Natural killer cell (primary cell): ENCODE measurements around the gene HPSE2. TPM values are rescaled to one million over a fixed set of nuclear protein-coding genes. Genes with fewer than 3 reads are reported as not detected.
A peak's percentile ranks its signal among the peaks of the same experiment; 100 is the strongest.

ENCODE experiments used
- ATAC-seq, 3 donors: fragments of 150-1000 bp in 2 of 3; fragments of 200-7000 bp in 1 of 3; cut with Tn5 transposase; 1 replicate in 1 of 3; 2 replicates in 2 of 3; pipeline ENCODE4 v1.10.0; 2021; ENCODE audit warnings: mild to moderate bottlenecking in 2 of 3, moderate library complexity in 2 of 3
- DNase-seq, 2 donors: peaks; one replicate each; pipeline versions ENCODE4 v3.0.0 to v3.0.0-alpha.2; 2013 to 2021; ENCODE audit warnings: mixed read lengths in 1 of 2
- H3K27ac ChIP-seq: one replicate; pipeline ENCODE4 v1.5.1; 2013; ENCODE audit warnings: mild to moderate bottlenecking, low read length
- H3K27me3 ChIP-seq: one replicate; pipeline ENCODE4 v1.6.1; 2013; ENCODE audit warnings: low read length; ENCODE audit not compliant: control insufficient read depth, insufficient read depth
- H3K36me3 ChIP-seq: one replicate; pipeline ENCODE4 v1.6.1; 2013; ENCODE audit warnings: low read length; ENCODE audit not compliant: control insufficient read depth, insufficient read depth
- H3K4me1 ChIP-seq: one replicate; pipeline ENCODE4 v1.6.1; 2013; ENCODE audit warnings: low read length; ENCODE audit not compliant: control insufficient read depth, insufficient read depth
- H3K4me3 ChIP-seq: one replicate; pipeline ENCODE4 v1.5.1; 2013; ENCODE audit warnings: low read length
- H3K9me3 ChIP-seq: one replicate; pipeline ENCODE4 v1.6.1; 2013; ENCODE audit warnings: low read length; ENCODE audit not compliant: control insufficient read depth, insufficient read depth
- H3K27ac Mint-ChIP-seq, 2 donors: one replicate each; pipeline ENCODE4 v1.8.0; 2022; ENCODE audit warnings: mild to moderate bottlenecking in 2 of 2, mixed read lengths in 2 of 2, moderate library complexity in 1 of 2
- H3K27me3 Mint-ChIP-seq, 2 donors: one replicate each; pipeline ENCODE4 v1.8.0; 2022; ENCODE audit warnings: low read depth in 2 of 2, mixed read lengths in 2 of 2
- H3K36me3 Mint-ChIP-seq: one replicate; pipeline ENCODE4 v1.8.0; 2022; ENCODE audit warnings: mixed read lengths
- H3K4me1 Mint-ChIP-seq, 2 donors: one replicate each; pipeline ENCODE4 v1.8.0; 2022; ENCODE audit warnings: mixed read lengths in 2 of 2
- H3K4me3 Mint-ChIP-seq: one replicate; pipeline ENCODE4 v1.8.0; 2022; ENCODE audit warnings: mild to moderate bottlenecking, moderate library complexity, mixed read lengths
- H3K9me3 Mint-ChIP-seq, 2 donors: one replicate each; pipeline ENCODE4 v1.8.0; 2022; ENCODE audit warnings: mixed read lengths in 2 of 2
- WGBS: methylation state at CpG from one replicate; pipeline ENCODE4 v1.1.7; 2013; ENCODE audit warnings: missing lambda C conversion rate; ENCODE audit not compliant: insufficient coverage; 5-methylcytosine and 5-hydroxymethylcytosine counted together
- intact Hi-C: fragments of 100-400 bp; cut with micrococcal nuclease; formaldehyde crosslinking; loops from one replicate; pipeline ENCODE4 v1.14.2; 2022
- total RNA-seq, 4 donors: library from RNA; stranded (reverse); fragments of 120-200 nt in 1 of 4; gene quantifications; one replicate each; pipeline versions ENCODE4 v1.2.3 to v1.2.4, GENCODE V29; 2013 to 2022
- TF ChIP-seq, protein P1 (sequence below): fragments of 200-600 bp; IDR thresholded peaks from one replicate; pipeline ENCODE4 v1.8.0; 2022; ENCODE audit warnings: antibody characterized with exemption

Gene HPSE2
- total RNA-seq, 3 donors from 2014 or later (not counting 1 experiment from before 2014, with no cell fraction given): not detected

GRCh38 chr10:99172128-99172738, 63.4 kb downstream of the HPSE2 start:
- peaks cover 0 to 4% of the 10 kb centered on the region in 2 donors for H3K27me3 Mint-ChIP-seq
- WGBS: 27% methylated on average over 3 of the region's 5 CpGs
- H3K9me3 Mint-ChIP-seq: peaks cover 0 to 1% of the 10 kb centered on the region in 2 donors
- no peak overlapping the region for H3K27ac ChIP-seq
- intact Hi-C loops: no loop called here
- H3K4me1 ChIP-seq: no peaks in the 10 kb centered on the region
- H3K27me3 ChIP-seq: no peaks in the 10 kb centered on the region
- DNase-seq: peak in 1 of 2 donors; percentile 2
- H3K4me3 ChIP-seq: no peak overlapping the region
- no peaks in the 10 kb centered on the region for H3K4me1 Mint-ChIP-seq
- H3K36me3 ChIP-seq: no peaks in the 10 kb centered on the region
- TF ChIP-seq, protein P1, sequence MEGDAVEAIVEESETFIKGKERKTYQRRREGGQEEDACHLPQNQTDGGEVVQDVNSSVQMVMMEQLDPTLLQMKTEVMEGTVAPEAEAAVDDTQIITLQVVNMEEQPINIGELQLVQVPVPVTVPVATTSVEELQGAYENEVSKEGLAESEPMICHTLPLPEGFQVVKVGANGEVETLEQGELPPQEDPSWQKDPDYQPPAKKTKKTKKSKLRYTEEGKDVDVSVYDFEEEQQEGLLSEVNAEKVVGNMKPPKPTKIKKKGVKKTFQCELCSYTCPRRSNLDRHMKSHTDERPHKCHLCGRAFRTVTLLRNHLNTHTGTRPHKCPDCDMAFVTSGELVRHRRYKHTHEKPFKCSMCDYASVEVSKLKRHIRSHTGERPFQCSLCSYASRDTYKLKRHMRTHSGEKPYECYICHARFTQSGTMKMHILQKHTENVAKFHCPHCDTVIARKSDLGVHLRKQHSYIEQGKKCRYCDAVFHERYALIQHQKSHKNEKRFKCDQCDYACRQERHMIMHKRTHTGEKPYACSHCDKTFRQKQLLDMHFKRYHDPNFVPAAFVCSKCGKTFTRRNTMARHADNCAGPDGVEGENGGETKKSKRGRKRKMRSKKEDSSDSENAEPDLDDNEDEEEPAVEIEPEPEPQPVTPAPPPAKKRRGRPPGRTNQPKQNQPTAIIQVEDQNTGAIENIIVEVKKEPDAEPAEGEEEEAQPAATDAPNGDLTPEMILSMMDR: no peak
- no peak overlapping the region for H3K4me3 Mint-ChIP-seq
- no peaks in the 10 kb centered on the region for H3K36me3 Mint-ChIP-seq
- no peaks in the 10 kb centered on the region for H3K9me3 ChIP-seq
- H3K27ac Mint-ChIP-seq: no peak overlapping the region
- ATAC-seq: no peak

- Mint-ChIP-seq H3K27me3 (no peaks in the 10 kb centered on the region), H3K27ac (no peak overlapping the region), H3K4me1 (no peaks in the 10 kb centered on the region), H3K9me3 (no peaks in the 10 kb centered on the region), H3K36me3 (no peaks in the 10 kb centered on the region), H3K4me3 (no peak overlapping the region)
- Histone ChIP-seq H3K36me3 (no peaks in the 10 kb centered on the region), H3K4me3 (no peak overlapping the region), H3K9me3 (no peaks in the 10 kb centered on the region), H3K27me3 (no peaks in the 10 kb centered on the region), H3K27ac (no peak overlapping the region), H3K4me1 (no peaks in the 10 kb centered on the region)
- intact Hi-C loops: no loop called here
- no peak for ATAC-seq
- DNase-seq: no peak
- TF ChIP-seq, protein P1: no peak
- WGBS: no CpG with 5 or more reads among the region's 2 CpGs
Observed at GRCh38 chr10:99170116-99170675, 65.5 kb downstream of the HPSE2 start.

DNA sequence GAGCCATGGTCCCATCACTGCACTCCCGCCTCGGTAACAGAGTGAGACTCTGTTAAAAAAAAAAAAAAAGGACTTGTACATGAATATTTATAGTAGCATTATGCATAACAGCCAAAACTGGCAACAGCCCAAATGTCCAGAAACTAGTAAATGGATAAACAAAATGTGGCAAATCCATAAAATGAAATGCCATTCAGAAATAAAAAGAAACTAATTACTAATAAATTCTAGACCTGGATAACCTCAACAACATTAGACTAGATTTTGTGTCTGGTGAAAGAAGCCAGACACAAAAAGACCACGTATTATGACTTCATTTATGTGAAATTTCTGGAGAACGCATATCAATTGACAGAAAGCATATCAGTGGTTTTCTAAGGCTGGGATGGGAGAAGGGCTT, 74.5 kb downstream of the HPSE2 start:
- no peaks in the 10 kb centered on the region for H3K27me3 ChIP-seq
- H3K4me3 ChIP-seq: no peak overlapping the region
- intact Hi-C loops: no loop called here
- H3K4me1 ChIP-seq: no peaks in the 10 kb centered on the region
- Mint-ChIP-seq H3K27me3 (no peaks in the 10 kb centered on the region), H3K4me3 (no peak overlapping the region), H3K36me3 (no peaks in the 10 kb centered on the region), H3K9me3 (no peaks in the 10 kb centered on the region), H3K27ac (no peak overlapping the region), H3K4me1 (no peaks in the 10 kb centered on the region)
- TF ChIP-seq, protein P1: no peak
- no peaks in the 10 kb centered on the region for H3K36me3 ChIP-seq
- no peaks in the 10 kb centered on the region for H3K9me3 ChIP-seq
- WGBS: 97% methylated on average over 3 of the region's 4 CpGs
- H3K27ac ChIP-seq: no peak overlapping the region
- DNase-seq: no peak
- ATAC-seq: no peak

GRCh38 chr10:99143651-99144050, 92.0 kb downstream of the HPSE2 start:
- Histone ChIP-seq H3K27me3 (no peaks in the 10 kb centered on the region), H3K27ac (no peak overlapping the region), H3K36me3 (no peaks in the 10 kb centered on the region), H3K9me3 (no peaks in the 10 kb centered on the region), H3K4me3 (no peak overlapping the region), H3K4me1 (no peaks in the 10 kb centered on the region)
- H3K36me3 Mint-ChIP-seq: no peaks in the 10 kb centered on the region
- TF ChIP-seq, protein P1: no peak
- WGBS: 76% methylated on average over 1 of the region's 2 CpGs
- no peak overlapping the region for H3K4me3 Mint-ChIP-seq
- H3K9me3 Mint-ChIP-seq: no peaks in the 10 kb centered on the region
- H3K4me1 Mint-ChIP-seq: no peaks in the 10 kb centered on the region
- intact Hi-C loops: no loop called here
- DNase-seq (no peak), ATAC-seq (no peak)
- no peak overlapping the region for H3K27ac Mint-ChIP-seq
- H3K27me3 Mint-ChIP-seq: no peaks in the 10 kb centered on the region
